SK-N-MC (cell line): ENCODE measurements around the gene PEX11G.

ENCODE experiments used
- EZH2 ChIP-seq: fragments of 200-600 bp; sonication (generic); IDR thresholded peaks from one replicate; pipeline ENCODE4 v1.6.1; 2017; ENCODE audit warnings: antibody characterized with exemption
- POLR2AphosphoS5 ChIP-seq: IDR thresholded peaks from 2 replicates; pipeline ENCODE4 v1.6.1; 2012; ENCODE audit warnings: mild to moderate bottlenecking, low read depth, low read length, borderline replicate concordance

GRCh38 chr19:7459773-7460172 lies 29.1 kb downstream of the PEX11G start:
- TF ChIP-seq EZH2 (no peak), POLR2AphosphoS5 (no peak)
